Measurements from ENCODE around the gene SLC44A1.

Gene SLC44A1

DNA sequence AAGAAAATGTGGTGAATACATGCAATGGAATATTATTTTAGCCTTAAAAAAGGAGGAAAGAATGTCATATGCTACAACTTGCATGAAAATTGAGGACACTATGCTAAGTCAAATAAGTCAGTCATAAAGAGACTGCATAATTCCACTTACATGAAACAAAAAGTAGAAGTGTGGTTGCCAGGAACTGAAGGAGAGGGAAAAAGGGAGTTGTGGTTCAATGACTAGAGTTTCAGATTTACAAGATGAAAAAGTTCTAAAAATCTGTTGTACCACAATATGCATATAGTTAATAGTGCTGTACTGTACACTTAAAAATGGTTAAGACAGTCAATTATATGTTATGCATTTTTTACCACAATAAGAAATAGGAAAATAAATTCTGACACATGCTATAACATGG lies 95.4 kb downstream of the SLC44A1 start:
- H3K79me2 ChIP-seq (ENCODE audit: control insufficient read depth, insufficient read depth, low read length, poor library complexity): no peaks in the 10 kb centered on the region
- DNase-seq: no peak
- H2AFZ ChIP-seq (ENCODE audit: insufficient read depth, low read length, poor library complexity): no peak overlapping the region
- H3K4ac ChIP-seq (ENCODE audit: low read depth, low read length): no peak overlapping the region
- H3K36me3 ChIP-seq (ENCODE audit: control insufficient read depth in 1 of 2, insufficient read depth in 2 of 2, low read length in 2 of 2): no peaks in the 10 kb centered on the region
- no peak overlapping the region for H4K12ac ChIP-seq (ENCODE audit: low read depth, low read length)
- no peak overlapping the region for H3K4me3 ChIP-seq (ENCODE audit: low read depth, low read length)
- no peaks in the 10 kb centered on the region for H3K4me1 ChIP-seq (ENCODE audit: control insufficient read depth in 1 of 2, insufficient read depth in 2 of 2, low read length in 2 of 2)
- H2BK5ac ChIP-seq (ENCODE audit: low read depth, low read length, poor library complexity): no peak overlapping the region
- H2BK12ac ChIP-seq (ENCODE audit: low read length): no peak overlapping the region
- H3K14ac ChIP-seq (ENCODE audit: low read length): no peak overlapping the region
- no peaks in the 10 kb centered on the region for H3K79me1 ChIP-seq (ENCODE audit: low read length)
- H3K9me3 ChIP-seq (ENCODE audit: insufficient read depth, low read depth, low read length): no peaks in the 10 kb centered on the region
- no peak overlapping the region for H3K4me2 ChIP-seq (ENCODE audit: low read length)
- no peak overlapping the region for H3K18ac ChIP-seq (ENCODE audit: low read length)
- H3K23ac ChIP-seq (ENCODE audit: low read length): no peak overlapping the region
- no peak overlapping the region for H3K27ac ChIP-seq (ENCODE audit: low read depth, low read length)
- H3K9ac ChIP-seq (ENCODE audit: low read length): no peak overlapping the region
- no peak overlapping the region for H4K91ac ChIP-seq (ENCODE audit: low read depth, low read length)
- no peaks in the 10 kb centered on the region for H3K27me3 ChIP-seq (ENCODE audit: insufficient read depth, low read length)
- H2AK5ac ChIP-seq (ENCODE audit: low read length): no peak overlapping the region
- no peak overlapping the region for H4K8ac ChIP-seq (ENCODE audit: low read depth, low read length)
- H2BK120ac ChIP-seq (ENCODE audit: insufficient read depth, low read length, poor library complexity): no peak overlapping the region

GRCh38 chr9:105341434-105342146 lies 97.1 kb downstream of the SLC44A1 start:
- no peak overlapping the region for H3K18ac ChIP-seq (ENCODE audit: low read length)
- no peaks in the 10 kb centered on the region for H3K79me2 ChIP-seq (ENCODE audit: control insufficient read depth, insufficient read depth, low read length, poor library complexity)
- H3K9ac ChIP-seq (ENCODE audit: low read length): no peak overlapping the region
- H2BK120ac ChIP-seq (ENCODE audit: insufficient read depth, low read length, poor library complexity): no peak overlapping the region
- H2BK12ac ChIP-seq (ENCODE audit: low read length): no peak overlapping the region
- no peak overlapping the region for H2AK5ac ChIP-seq (ENCODE audit: low read length)
- H3K4me1 ChIP-seq (ENCODE audit: control insufficient read depth in 1 of 2, insufficient read depth in 2 of 2, low read length in 2 of 2): no peaks in the 10 kb centered on the region
- no peak overlapping the region for H2AFZ ChIP-seq (ENCODE audit: insufficient read depth, low read length, poor library complexity)
- H4K12ac ChIP-seq (ENCODE audit: low read depth, low read length): no peak overlapping the region
- no peak overlapping the region for H4K8ac ChIP-seq (ENCODE audit: low read depth, low read length)
- no peak overlapping the region for H3K4ac ChIP-seq (ENCODE audit: low read depth, low read length)
- no peaks in the 10 kb centered on the region for H3K9me3 ChIP-seq (ENCODE audit: insufficient read depth, low read depth, low read length)
- H3K79me1 ChIP-seq (ENCODE audit: low read length): no peaks in the 10 kb centered on the region
- H3K14ac ChIP-seq (ENCODE audit: low read length): no peak overlapping the region
- WGBS (ENCODE audit: extremely low coverage, insufficient coverage, insufficient read length): no CpG with 5 or more reads among the region's 2 CpGs
- no peak overlapping the region for H3K4me2 ChIP-seq (ENCODE audit: low read length)
- no peaks in the 10 kb centered on the region for H3K27me3 ChIP-seq (ENCODE audit: insufficient read depth, low read length)
- no peak overlapping the region for H4K91ac ChIP-seq (ENCODE audit: low read depth, low read length)
- H3K36me3 ChIP-seq (ENCODE audit: control insufficient read depth in 1 of 2, insufficient read depth in 2 of 2, low read length in 2 of 2): no peaks in the 10 kb centered on the region
- H3K23ac ChIP-seq (ENCODE audit: low read length): no peak overlapping the region
- H3K27ac ChIP-seq (ENCODE audit: low read depth, low read length): no peak overlapping the region
- DNase-seq: no peak
- H3K4me3 ChIP-seq (ENCODE audit: low read depth, low read length): no peak overlapping the region
- H2BK5ac ChIP-seq (ENCODE audit: low read depth, low read length, poor library complexity): no peak overlapping the region

GRCh38 chr9:105342147-105342505 lies 97.7 kb downstream of the SLC44A1 start:
- no peaks in the 10 kb centered on the region for H3K36me3 ChIP-seq (ENCODE audit: control insufficient read depth in 1 of 2, insufficient read depth in 2 of 2, low read length in 2 of 2)
- no peaks in the 10 kb centered on the region for H3K4me1 ChIP-seq (ENCODE audit: control insufficient read depth in 1 of 2, insufficient read depth in 2 of 2, low read length in 2 of 2)
- H3K14ac ChIP-seq (ENCODE audit: low read length): no peak overlapping the region
- H4K8ac ChIP-seq (ENCODE audit: low read depth, low read length): no peak overlapping the region
- H4K91ac ChIP-seq (ENCODE audit: low read depth, low read length): no peak overlapping the region
- no peak overlapping the region for H4K12ac ChIP-seq (ENCODE audit: low read depth, low read length)
- H2BK120ac ChIP-seq (ENCODE audit: insufficient read depth, low read length, poor library complexity): no peak overlapping the region
- H3K9ac ChIP-seq (ENCODE audit: low read length): no peak overlapping the region
- no peak overlapping the region for H3K23ac ChIP-seq (ENCODE audit: low read length)
- H3K18ac ChIP-seq (ENCODE audit: low read length): no peak overlapping the region
- no peak overlapping the region for H2AFZ ChIP-seq (ENCODE audit: insufficient read depth, low read length, poor library complexity)
- WGBS (ENCODE audit: extremely low coverage, insufficient coverage, insufficient read length): no CpG with 5 or more reads among the region's 3 CpGs
- no peak overlapping the region for H2BK12ac ChIP-seq (ENCODE audit: low read length)
- H3K4ac ChIP-seq (ENCODE audit: low read depth, low read length): no peak overlapping the region
- no peaks in the 10 kb centered on the region for H3K9me3 ChIP-seq (ENCODE audit: insufficient read depth, low read depth, low read length)
- H2BK5ac ChIP-seq (ENCODE audit: low read depth, low read length, poor library complexity): no peak overlapping the region
- H2AK5ac ChIP-seq (ENCODE audit: low read length): no peak overlapping the region
- no peak overlapping the region for H3K4me2 ChIP-seq (ENCODE audit: low read length)
- no peak overlapping the region for H3K4me3 ChIP-seq (ENCODE audit: low read depth, low read length)
- no peaks in the 10 kb centered on the region for H3K79me2 ChIP-seq (ENCODE audit: control insufficient read depth, insufficient read depth, low read length, poor library complexity)
- H3K79me1 ChIP-seq (ENCODE audit: low read length): no peaks in the 10 kb centered on the region
- H3K27me3 ChIP-seq (ENCODE audit: insufficient read depth, low read length): no peaks in the 10 kb centered on the region
- no peak overlapping the region for H3K27ac ChIP-seq (ENCODE audit: low read depth, low read length)
- DNase-seq: no peak

DNA sequence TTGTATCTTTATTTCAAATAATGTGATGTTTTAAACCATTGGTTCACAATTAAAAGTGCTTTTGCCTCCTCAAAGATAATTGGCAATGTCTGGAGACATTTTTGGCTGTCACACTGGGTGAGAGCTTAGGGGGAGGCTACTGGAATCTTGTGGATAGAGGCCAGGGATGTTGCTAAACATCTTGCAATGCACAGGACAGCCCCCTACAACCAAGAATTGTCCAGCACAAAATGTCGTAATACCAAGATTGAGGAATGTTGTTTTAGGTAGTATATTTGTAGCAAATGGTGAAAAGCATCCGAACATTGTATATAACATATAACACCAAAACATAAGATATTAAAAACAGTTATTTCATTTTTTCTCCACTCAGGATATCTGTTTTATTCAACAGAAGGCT lies 99.8 kb downstream of the SLC44A1 start:
- Histone ChIP-seq H3K79me2 (ENCODE audit: control insufficient read depth, insufficient read depth, low read length, poor library complexity) (no peaks in the 10 kb centered on the region), H3K79me1 (ENCODE audit: low read length) (no peaks in the 10 kb centered on the region), H3K9me3 (ENCODE audit: insufficient read depth, low read depth, low read length) (no peaks in the 10 kb centered on the region), H2AFZ (ENCODE audit: insufficient read depth, low read length, poor library complexity) (no peak overlapping the region), H2AK5ac (ENCODE audit: low read length) (no peak overlapping the region), H3K14ac (ENCODE audit: low read length) (no peak overlapping the region), H4K12ac (ENCODE audit: low read depth, low read length) (no peak overlapping the region), H3K23ac (ENCODE audit: low read length) (no peak overlapping the region), H3K27ac (ENCODE audit: low read depth, low read length) (no peak overlapping the region), H3K4me2 (ENCODE audit: low read length) (no peak overlapping the region), H3K9ac (ENCODE audit: low read length) (no peak overlapping the region), H4K91ac (ENCODE audit: low read depth, low read length) (no peak overlapping the region), H2BK5ac (ENCODE audit: low read depth, low read length, poor library complexity) (no peak overlapping the region), H3K27me3 (ENCODE audit: insufficient read depth, low read length) (no peaks in the 10 kb centered on the region), H3K4me1 (ENCODE audit: control insufficient read depth in 1 of 2, insufficient read depth in 2 of 2, low read length in 2 of 2) (no peaks in the 10 kb centered on the region), H3K4ac (ENCODE audit: low read depth, low read length) (no peak overlapping the region), H3K18ac (ENCODE audit: low read length) (no peak overlapping the region), H3K4me3 (ENCODE audit: low read depth, low read length) (no peak overlapping the region), H2BK120ac (ENCODE audit: insufficient read depth, low read length, poor library complexity) (no peak overlapping the region), H2BK12ac (ENCODE audit: low read length) (no peak overlapping the region), H3K36me3 (ENCODE audit: control insufficient read depth in 1 of 2, insufficient read depth in 2 of 2, low read length in 2 of 2) (no peaks in the 10 kb centered on the region), H4K8ac (ENCODE audit: low read depth, low read length) (no peak overlapping the region)
- WGBS (ENCODE audit: extremely low coverage, insufficient coverage, insufficient read length): no CpG with 5 or more reads among the region's 2 CpGs
- DNase-seq: no peak
